Forelimb muscle (tissue), 1 donor: Measurements from ENCODE around the gene FADS1. TPM values are rescaled to one million over a fixed set of nuclear protein-coding genes. Genes with fewer than 3 reads are reported as not detected.

Experiments used
- DNase-seq: peaks from one replicate; pipeline ENCODE4 v3.0.0-alpha.2; 2013; ENCODE audit warnings: low read depth
- polyA plus RNA-seq: library from polyadenylated mRNA; unstranded; fragments of 120-200 nt; gene quantifications from one replicate; pipeline ENCODE4 v1.2.1, GENCODE V29; 2013; ENCODE audit not compliant: insufficient read length

The FADS1 gene
- polyA plus RNA-seq, 1 donor = 16.6 TPM

DNA sequence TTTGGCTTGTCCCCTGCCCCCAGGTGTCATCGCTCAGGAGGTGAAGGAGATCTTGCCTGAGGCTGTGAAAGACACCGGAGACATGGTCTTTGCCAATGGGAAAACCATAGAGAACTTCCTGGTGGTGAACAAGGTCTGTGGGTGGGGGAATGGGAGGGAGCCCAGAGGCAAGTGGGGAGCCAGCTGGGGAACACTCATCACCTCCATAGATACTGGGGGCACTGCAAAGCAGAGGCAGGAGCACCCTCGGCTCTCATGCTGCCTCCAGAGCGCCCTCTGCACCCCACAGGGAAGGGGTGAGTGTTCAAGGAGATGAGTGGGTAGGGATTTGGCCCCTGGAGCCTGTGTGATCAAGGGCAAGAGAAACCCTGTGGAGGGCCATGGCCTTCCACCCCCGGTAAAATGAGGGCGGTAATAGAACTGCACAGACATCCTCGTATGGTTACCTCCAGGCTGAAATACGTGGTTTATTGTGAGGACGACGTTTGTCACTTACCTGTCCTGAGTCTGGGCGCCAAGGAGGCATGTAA is 38.4 kb downstream of the FADS1 start:
- no peak for DNase-seq

DNA sequence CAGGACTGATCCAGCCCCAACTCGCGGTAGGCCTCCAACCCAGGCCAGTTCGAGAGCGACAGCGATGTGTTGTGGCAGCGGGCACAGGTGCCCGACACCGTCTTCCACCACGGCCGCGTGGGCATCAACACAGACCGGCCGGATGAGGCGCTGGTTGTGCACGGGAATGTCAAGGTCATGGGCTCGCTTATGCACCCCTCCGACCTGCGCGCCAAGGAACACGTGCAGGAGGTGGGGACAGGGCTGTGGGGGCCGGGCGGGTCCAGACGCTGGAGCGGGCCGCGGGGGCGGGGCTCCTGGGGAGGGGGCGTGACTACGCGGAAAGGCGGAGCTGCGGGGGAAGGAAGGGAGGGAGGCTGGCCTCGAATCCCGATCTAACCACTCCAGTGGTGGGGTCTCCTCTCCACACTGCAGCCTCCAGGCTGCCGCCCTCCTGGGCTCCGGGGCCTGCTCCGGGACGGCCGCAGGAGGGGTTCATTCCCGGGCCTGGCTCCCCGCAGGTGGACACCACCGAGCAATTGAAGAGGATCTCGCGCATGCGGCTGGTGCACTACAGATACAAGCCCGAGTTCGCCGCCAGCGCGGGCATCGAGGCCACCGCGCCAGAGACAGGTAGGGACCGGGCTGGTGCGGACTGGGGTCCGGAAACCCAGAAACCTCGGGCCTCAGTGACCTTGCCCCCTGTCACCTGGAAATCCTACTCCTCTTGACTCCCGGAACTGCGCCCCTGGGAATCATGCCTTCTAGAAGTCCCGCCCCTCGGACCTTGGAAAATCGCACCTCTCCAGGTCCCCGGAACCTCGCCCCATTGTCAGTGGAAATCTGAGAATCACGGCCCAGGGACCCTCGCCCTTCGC is 39.3 kb downstream of the FADS1 start:
- DNase-seq = no peak

DNA sequence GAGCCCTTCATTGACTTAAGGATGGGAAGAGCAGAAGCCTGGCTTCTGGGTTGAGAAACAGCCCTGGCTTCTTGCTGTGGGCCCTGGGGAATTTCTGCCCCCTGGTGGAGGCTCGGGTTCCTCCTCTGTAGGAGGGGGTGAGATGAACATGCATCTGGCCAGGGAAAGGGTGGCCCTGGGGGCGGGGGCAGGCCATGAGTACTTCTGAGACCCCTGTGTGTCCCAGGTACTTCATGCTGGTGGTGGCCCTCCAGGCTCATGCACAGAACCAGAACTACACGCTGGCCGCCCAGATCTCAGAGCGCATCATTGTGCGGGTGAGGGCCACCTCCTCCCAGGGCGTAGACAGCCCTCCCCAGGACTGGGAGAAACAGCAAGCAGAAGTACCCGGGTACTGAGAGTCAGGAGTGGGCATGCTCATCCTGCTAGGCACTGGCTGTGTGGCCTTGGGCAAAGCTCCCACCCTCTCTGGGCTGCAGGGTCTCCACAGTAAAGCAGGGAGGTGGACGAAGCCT is 40.2 kb downstream of the FADS1 start:
- DNase-seq = no peak

DNA sequence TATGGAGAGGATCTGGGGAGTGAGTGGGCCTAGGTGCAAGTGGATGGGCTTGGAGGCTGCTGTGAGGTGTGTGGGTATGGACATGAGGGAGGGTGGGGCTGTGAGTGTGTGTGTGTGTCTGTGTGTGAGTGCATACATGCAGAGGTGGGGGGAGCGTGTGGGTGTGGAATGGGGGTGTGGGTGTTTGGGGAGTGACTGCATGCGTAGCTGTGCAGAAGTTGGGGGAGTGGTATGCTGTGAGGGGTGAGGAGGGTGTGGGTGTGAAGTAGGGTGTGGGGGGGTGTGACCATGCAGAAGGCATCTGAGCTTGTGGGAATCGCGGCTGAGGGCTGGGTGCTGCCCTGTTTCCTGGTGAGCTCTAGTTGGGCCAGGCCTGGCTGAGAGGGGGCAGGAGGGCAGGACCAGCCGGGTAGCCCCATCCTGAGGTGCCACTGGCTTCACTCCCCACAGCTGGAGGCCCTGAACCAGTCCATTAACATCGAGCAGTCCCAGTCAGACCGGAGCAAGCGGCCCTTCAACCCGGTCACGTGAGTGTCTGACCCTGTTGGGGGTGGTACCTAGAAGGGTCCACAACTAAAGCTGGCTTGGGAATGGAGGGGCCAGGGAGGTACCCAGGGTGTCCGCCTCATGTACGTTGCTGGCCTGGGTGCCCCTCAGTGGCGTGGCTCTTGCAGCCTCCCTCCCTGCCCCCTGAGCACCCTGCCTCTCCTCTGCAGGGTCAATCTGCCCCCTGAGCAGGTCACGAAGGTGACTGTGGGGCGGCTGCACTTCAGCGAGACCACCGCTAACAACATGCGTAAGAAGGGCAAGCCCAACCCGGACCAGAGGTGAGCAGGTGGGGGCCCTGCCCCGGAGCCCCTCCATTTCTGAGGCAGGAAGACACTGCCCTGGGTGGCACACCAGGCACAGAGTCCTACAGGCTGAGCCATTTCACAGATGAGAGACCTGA is 40.9 kb downstream of the FADS1 start:
- no peak for DNase-seq

DNA sequence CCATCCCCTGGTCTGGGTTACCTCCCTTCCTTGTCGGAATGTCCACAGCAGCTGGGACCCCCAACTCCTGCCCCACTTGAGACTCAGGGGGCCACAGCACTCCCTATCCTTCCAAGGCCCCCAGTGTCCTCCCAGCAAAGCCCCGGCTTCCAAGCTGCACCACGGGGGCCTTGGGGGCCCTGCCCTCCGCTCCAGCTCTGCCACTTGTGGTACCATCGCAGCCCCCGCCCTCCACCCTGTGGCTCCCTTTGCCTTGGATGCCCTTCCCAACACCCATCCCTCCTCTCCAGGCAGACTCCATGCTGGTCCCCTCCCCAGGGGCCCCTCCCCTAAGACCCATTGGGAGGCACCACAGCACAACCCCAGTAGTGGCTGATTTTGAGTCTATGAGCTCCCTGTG is 41.7 kb downstream of the FADS1 start:
- no peak for DNase-seq

DNA sequence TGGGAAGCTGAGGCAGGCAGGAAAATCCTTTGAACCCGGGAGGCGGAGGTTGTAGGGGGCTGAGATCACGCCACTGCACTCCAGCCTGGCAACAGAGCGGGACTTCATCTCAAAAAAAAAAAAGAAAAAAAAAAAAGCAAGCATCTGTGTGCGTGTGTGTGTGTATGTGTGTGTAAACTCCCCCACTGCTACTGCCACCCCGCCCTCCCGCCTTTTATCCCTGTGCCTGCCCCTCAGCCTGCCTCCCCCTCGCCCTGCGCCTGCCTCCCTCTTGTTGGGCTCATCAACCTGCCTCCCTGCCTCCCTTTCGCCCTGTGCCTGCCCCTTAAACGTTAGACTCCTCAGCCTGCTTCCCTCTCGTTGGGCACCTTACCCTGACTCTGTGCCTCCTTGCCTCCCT is 42.4 kb downstream of the FADS1 start:
- no peak for DNase-seq

DNA sequence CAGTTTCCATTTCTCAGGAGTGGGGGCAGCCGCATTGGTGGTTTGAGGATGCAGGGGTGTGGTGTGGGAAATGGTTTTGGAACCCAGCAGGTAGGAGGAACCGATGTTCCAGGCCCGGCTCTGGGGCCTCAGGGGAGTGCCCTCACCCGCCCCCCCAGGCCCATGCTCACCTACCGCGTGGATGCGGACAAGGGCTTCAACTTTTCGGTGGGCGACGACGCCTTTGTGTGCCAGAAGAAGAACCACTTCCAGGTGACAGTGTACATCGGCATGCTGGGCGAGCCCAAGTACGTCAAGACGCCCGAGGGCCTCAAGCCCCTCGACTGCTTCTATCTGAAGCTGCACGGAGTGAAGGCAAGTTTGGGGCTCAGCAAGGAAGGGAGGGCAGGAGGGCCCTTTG is 43.0 kb downstream of the FADS1 start:
- DNase-seq = no peak

DNA sequence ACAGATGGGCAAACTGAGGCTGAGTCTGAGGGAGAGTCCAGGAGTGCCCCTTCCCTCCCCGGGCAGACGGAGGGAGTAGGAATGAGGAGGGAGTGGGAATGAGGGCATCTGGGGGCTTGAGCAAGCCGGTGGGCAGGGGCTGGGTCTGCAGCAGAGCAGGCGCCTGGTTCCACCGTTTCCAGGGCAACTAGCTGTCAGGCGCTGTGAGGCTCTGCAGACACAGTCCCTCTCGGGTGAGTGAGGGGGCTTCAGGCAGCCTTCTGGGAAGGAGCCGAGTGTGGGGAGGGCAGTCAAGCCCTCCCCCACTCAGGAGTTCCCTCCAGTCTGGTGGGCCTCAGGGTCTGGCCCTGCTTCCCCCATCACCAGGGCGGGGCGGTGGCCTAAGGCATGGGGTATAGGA is 43.4 kb downstream of the FADS1 start:
- DNase-seq = no peak

DNA sequence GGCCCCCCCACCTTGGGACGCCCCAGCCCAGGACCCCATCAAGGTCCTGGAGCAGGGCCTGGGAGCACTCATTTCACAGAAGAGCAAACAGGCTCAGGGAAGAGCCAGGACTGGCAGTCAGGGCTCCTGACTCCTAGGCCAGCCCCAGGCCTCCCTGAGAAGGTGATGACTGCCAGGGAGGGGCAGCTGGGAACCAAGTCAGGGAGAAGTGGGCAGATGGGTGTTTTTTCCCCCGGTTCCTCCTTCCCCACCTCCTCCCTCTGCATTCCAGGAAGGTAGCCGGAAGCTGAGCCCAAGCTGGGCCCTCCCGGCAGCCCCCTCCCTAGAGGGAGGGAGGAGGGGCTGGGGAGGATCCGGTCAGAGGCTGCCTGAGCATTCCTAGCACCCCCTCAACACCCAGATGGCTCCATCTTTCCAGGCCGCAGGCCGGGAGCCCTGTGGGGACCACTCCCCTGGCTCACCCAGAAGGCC is 44.8 kb downstream of the FADS1 start:
- DNase-seq = no peak

DNA sequence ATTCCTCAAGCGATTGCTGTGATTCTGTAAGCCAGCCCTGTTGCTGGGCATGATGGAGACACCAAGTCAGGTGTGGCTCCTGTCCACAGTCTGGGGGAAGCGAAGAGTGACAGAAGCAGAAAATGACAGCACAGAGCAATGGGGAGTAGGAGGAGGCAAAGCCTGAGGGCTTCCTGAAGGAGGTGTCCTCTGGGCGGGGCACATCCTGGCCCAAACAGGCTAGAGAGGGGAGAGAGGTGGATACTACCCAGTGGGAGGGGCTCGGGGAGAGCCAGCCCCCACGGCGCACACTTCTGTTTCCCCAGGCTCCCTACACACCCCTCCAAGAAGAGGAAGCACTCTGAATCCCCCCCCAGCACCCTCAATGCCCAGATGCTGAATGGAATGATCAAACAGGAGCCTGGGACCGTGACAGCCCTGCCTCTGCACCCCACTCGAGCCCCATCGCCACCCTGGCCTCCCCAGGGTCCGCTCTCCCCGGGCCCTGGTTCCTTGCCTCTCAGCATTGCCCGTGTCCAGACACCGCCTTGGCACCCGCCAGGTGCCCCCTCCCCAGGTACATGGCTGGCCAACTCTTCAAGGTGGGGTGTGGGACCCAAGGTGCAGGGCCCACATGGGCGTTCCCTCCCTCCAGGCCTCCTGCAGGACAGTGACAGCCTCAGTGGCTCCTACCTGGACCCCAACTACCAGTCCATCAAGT is 45.5 kb downstream of the FADS1 start:
- no peak for DNase-seq

DNA sequence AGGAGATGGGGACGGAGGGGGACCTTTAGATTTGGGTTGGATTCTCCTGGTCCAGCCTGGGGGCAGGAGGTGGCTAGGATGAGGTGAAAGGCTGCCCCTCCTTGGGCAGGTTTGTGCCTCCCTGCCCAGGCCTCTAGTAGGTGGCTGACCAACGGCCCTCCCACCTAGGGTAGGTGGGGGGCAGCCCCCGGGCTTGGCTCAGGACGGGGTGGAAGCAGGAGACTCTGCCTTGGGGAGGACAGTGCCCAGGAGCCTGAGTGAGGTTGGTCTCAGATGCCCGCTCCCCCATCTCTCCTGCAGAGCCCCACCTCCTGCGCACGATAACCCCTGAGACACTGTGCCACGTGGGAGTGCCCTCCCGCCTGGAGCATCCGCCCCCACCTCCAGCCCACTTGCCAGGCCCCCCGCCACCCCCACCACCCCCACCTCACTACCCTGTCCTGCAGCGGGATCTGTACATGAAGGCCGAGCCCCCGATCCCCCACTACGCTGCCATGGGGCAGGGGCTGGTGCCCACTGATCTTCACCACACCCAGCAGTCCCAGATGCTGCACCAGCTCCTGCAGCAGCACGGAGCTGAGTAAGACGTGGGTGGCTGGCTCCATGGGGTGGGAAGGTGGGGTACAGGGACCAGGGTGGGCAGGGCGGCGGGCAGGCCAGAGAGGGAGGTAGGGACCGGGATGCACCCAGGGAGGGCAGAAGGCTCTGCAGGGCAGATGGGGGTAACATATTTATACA is 46.7 kb downstream of the FADS1 start:
- no peak for DNase-seq

DNA sequence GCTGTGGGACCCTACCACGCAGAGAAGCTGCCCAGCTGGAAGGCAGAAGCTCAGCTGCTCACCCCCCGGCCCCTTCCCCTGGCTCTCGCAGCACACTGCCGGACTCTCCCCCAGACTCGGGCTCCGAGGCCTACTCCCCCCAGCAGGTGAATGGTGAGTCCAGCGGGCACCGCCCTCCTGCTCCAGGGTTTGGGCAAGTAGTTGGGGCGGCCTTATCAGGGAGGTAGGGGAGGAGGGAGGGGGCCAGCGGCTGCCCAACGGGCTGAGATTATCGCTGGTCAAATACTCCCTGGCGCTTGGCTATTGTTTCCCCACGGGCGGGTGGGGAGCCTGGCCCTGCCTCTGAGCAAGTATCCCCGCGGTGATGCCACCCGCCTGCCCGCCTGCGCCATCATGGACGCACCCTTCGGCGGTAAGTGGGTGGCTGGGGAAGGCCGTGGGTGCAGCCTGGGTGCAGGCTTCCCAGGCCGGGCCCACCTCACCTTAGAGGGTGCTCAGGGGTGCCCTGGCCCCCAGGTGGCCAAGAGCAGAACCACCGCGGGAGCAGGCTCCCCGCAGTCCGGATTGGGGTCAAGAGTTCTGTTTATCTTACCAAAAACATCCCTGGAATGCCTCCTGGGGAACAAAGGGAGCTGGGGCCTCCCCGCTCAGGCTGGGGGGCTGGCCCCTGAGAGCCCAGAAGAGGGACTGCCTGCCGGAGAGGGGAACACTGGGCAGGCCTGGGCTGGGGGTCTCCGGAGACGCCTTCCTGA is 47.5 kb downstream of the FADS1 start:
- DNase-seq = no peak

DNA sequence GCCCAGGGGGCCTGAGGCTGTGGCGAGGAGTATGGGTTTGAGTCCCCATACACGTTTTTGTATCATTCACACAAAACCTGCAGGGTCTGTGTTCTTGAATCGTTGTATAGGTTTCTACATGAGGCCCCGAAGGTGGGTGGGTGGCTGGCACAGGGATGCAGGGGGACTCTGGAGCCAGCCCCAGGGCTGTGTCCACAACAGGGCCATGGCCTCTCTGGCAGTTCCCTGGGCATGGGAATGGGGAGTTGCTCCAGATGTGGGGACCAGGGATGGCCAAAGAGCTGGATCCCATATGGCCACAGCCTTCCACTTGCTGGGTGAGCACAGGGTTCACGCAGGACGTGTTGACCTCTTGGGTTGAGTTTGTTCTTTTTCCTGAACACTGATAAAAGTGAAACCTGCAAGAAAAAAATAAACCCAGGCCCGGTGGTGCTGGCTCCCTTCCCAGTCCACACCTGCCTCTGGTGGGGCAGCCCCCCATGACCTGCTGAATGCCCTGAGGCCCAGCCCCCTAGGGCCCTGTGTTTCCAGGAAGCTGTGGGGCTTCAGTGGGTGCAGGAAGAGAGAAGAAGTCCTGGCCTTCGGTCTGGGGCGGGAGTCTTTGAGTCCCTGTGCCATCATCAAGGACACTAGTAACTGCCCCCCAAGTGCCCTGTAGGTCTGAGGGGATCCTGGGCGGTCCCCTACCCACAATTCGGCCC is 48.3 kb downstream of the FADS1 start:
- DNase-seq = no peak

DNA sequence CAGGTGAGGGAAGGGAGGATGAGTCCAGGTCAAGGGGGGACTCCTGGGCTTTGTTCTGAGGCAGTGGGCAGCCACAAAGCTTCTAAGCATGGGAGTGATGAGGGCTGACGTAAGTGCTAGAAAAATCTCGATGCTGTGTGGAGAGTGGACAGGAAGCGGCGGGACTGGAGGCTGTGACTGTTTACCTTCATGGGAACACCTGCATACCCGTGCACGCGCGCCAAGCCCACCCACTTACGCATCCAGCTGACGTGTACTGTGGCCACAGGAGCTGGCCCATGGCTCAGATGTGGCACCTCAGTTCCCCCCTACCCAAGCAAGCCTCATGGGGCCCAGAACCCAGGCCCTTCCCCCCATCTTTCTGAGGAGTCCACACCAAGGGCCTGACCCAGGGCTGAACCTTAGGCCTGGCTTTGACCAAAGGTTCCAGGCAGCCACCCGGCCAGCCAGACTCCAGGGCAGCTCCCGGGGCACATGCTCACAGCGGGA is 50.4 kb downstream of the FADS1 start:
- no peak for DNase-seq

DNA sequence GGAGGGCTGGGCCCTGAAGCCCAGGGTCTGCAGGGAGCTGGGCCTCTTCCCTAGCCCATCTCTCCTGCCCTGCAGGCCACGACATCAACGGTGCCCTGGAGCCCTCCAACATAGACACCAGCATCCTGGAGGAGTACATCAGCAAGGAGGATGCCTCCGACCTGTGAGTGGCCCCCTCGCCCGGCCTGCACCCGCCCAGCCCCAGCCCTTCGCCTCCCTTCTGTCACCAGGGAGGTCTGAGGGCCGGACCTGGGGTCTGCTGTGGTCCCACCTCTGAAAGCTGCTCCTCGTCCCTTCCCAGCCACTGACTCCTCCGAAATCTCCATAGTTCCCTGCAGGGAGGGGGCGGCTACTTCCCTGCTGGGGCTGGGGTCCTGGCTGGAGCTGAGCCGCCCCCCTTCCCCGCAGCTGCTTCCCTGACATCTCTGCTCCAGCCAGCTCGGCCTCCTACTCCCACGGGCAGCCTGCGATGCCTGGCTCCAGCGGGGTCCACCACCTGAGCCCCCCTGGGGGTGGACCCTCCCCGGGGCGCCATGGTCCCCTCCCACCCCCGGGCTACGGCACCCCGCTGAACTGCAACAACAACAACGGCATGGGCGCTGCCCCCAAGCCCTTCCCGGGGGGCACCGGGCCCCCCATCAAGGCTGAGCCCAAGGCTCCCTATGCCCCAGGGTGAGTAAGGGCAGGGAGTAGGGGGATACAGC is 51.1 kb downstream of the FADS1 start:
- DNase-seq = no peak

DNA sequence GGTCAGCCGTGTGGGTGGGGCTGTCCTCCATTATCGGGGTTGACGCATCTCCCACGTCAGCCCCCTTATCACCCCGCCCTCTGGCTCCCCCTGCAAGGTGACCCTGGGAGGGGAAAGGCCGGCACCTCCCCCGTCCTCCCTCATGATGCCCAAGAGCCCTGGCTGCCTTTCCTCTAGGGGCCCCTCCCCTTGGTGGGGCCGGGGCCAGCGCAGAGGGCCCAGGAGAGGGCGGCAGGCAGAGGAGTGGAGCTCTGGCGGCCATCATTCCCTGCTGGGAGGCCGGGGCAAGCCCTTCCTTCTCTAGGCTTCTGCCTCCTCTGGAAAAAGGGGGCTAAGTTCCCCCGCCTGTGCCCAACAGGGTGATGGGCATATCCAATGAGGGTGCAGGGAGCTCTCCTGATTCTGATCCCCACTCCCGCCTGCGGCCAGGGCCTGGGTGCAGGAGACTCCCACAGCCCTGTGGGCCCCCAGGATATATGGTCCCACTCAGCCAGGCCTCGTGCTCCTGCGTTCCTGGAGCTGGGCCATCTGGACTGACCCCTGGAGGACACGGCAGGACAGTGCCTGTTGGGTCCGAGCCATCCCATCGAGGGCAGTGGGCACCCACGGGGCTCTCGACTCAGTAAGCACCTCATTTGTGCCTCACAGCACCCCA is 52.1 kb downstream of the FADS1 start:
- no peak for DNase-seq

DNA sequence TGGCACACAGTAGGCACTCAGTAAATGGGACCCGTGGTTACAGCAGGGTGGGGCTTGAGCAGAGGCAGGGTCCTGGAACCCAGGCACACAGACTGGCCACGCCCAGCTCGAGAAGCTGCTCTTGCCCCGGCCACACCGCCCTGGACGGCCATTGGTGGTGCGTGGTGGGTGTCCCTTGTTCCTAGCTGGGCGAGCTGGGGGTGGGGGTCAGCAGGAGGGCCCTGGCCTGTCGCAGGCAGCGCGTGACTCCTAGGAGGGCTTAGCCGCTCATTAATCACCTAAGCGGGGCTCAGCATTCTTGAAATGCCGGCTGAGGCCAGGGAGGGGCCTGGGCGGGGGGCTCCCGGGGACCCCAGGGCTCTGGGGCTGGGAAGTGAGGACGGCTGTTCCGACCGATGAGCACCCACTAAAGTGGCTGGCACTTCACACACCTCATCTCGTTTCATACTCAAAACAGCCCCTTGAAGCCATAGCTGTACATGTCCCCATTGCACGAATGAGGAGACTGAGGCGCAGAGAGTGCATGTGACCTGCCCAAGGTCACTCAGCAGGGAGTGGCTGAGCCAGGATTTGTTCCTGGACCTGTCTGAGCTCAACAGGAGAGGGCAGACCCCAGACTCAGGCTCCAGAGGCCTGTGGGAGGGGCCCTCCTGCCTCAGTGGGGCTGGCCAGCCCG is 52.7 kb downstream of the FADS1 start:
- DNase-seq = no peak

DNA sequence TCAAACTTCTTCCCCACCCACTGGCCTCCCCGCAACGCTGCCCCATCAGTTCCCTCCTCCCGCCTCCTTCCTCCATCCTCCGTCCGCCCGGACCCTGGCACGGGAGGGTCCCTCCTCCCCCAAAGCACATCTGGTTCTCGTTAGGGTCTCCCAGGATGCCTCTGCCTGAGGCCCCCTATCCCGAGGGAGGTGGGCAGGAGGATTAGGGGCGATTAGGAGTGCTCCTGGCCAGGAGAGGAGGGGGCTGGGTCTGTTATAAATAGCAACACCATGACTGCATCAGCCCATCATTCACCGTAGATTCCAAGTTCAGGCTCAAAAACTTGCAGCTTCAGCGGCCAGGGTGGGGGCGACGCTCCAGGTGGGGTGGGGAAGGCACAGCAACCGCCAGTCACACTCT is 54.0 kb downstream of the FADS1 start:
- DNase-seq = no peak
